NCI-H2196 treated with DMSO at 0.1 percent for 48 hours (cell line): Measurements from ENCODE around the gene NTN5.
"Not testable (repeated sequence)": the region's sequence is repeated elsewhere in the genome, so short reads cannot be mapped to it uniquely, and the experiment has no call there.

Experiments used
- DNase-seq: peaks from one replicate; lab custom pipeline; 2025; ENCODE audit not compliant: unreplicated experiment; lab: John Stamatoyannopoulos, UW

The NTN5 gene

GRCh38 chr19:48670699-48671445, 1.9 kb downstream of the NTN5 start:
- no peak for DNase-seq

- DNase-seq = no peak
Measured at GRCh38 chr19:48669903-48670668, 2.7 kb downstream of the NTN5 start.

GRCh38 chr19:48668761-48669160, 4.1 kb downstream of the NTN5 start:
- DNase-seq = no peak

- no peak for DNase-seq
Measured at GRCh38 chr19:48668332-48668731, 4.5 kb downstream of the NTN5 start.

GRCh38 chr19:48665786-48666185, 7.0 kb downstream of the NTN5 start:
- DNase-seq = no peak

GRCh38 chr19:48664476-48664875, 8.3 kb downstream of the NTN5 start:
- no peak for DNase-seq

GRCh38 chr19:48663667-48664066, 9.2 kb downstream of the NTN5 start:
- no peak for DNase-seq

GRCh38 chr19:48661711-48662090, 11.1 kb downstream of the NTN5 start:
- no peak for DNase-seq

- DNase-seq = peak; percentile 98
Measured at GRCh38 chr19:48660852-48661710, 11.7 kb downstream of the NTN5 start.

GRCh38 chr19:48659768-48660167, 13.0 kb downstream of the NTN5 start:
- DNase-seq = peak; percentile 75

GRCh38 chr19:48658483-48658882, 14.3 kb downstream of the NTN5 start:
- DNase-seq = no peak

- DNase-seq = not testable (repeated sequence)
Measured at GRCh38 chr19:48657828-48658227, 15.0 kb downstream of the NTN5 start.

GRCh38 chr19:48656840-48657474, 15.9 kb downstream of the NTN5 start:
- DNase-seq = no peak

GRCh38 chr19:48654299-48655059, 18.3 kb downstream of the NTN5 start:
- no peak for DNase-seq

- no peak for DNase-seq
Measured at GRCh38 chr19:48651683-48652048, 21.2 kb downstream of the NTN5 start.

- DNase-seq = no peak
Measured at GRCh38 chr19:48650974-48651682, 21.7 kb downstream of the NTN5 start.

- DNase-seq = no peak
Measured at GRCh38 chr19:48648134-48648533, 24.7 kb downstream of the NTN5 start.

GRCh38 chr19:48646722-48647216, 26.0 kb downstream of the NTN5 start:
- peak; percentile 93 for DNase-seq

- peak; percentile 90 for DNase-seq
Measured at GRCh38 chr19:48646001-48646721, 26.7 kb downstream of the NTN5 start, which contains the start of gene CA11. CA11 (minus strand) TSS chr19:48646187; CDS start chr19:48645632, 555 bp downstream.
